B cell (primary cell): Measurements from ENCODE around the gene PDZD2.

ENCODE experiments used
- CTCF ChIP-seq: fragments of 200-600 bp; IDR thresholded peaks from one replicate; pipeline ENCODE4 v1.8.0; 2022; ENCODE audit warnings: antibody characterized with exemption, mild to moderate bottlenecking
- EZH2 ChIP-seq: IDR thresholded peaks from 2 replicates; pipeline ENCODE4 v1.6.1; 2012; ENCODE audit warnings: borderline replicate concordance, low read depth, mild to moderate bottlenecking, moderate library complexity, low read length; ENCODE audit not compliant: insufficient read depth, poor library complexity, severe bottlenecking

GRCh38 chr5:31981361-31981945, 342.5 kb downstream of the PDZD2 start:
- no peak for TF ChIP-seq CTCF
- TF ChIP-seq EZH2: no peak
